Activated B cell treated with CpG ODN at 0.5 μM for 24 hours (primary cell): ENCODE results near the gene DNAJC25. TPM values are rescaled to one million over a fixed set of nuclear protein-coding genes. Genes with fewer than 3 reads are reported as not detected.

Experiments used
- ATAC-seq: fragments of 200-7000 bp; cut with Tn5 transposase; one replicate; pipeline ENCODE4 v1.10.0; 2021; ENCODE audit warnings: low read depth, mild to moderate bottlenecking, moderate library complexity
- CTCF ChIA-PET: fragments of 350-600 bp; sonication (Branson Sonifier 250); formaldehyde crosslinking; loops from one replicate; lab custom pipeline; 2021; ENCODE audit warnings: antibody characterized with exemption; lab: Charles Lee
- POLR2A ChIA-PET: fragments of 350-600 bp; sonication (Branson Sonifier 250); formaldehyde crosslinking; loops from one replicate; lab custom pipeline; 2021; ENCODE audit warnings: antibody characterized with exemption; lab: Charles Lee
- DNase-seq: peaks from one replicate; pipeline ENCODE4 v3.0.0; 2022
- H3K27ac Mint-ChIP-seq: one replicate; pipeline ENCODE4 v1.8.0; 2020; ENCODE audit warnings: mixed read lengths
- H3K27me3 Mint-ChIP-seq: one replicate; pipeline ENCODE4 v1.8.0; 2021; ENCODE audit warnings: mixed read lengths
- H3K36me3 Mint-ChIP-seq: one replicate; pipeline ENCODE4 v1.8.0; 2021; ENCODE audit warnings: low read depth, mixed read lengths
- H3K4me1 Mint-ChIP-seq: one replicate; pipeline ENCODE4 v1.8.0; 2021; ENCODE audit warnings: mixed read lengths
- H3K4me3 Mint-ChIP-seq: one replicate; pipeline ENCODE4 v1.8.0; 2020; ENCODE audit warnings: mild to moderate bottlenecking, mixed read lengths
- H3K9me3 Mint-ChIP-seq: one replicate; pipeline ENCODE4 v1.8.0; 2020; ENCODE audit warnings: mixed read lengths
- intact Hi-C: fragments of 100-400 bp; cut with micrococcal nuclease; formaldehyde crosslinking; loops from one replicate; pipeline ENCODE4 v1.15.1; 2024
- total RNA-seq: library from RNA; stranded (reverse); gene quantifications from 2 replicates; pipeline ENCODE4 v1.2.3, GENCODE V29; 2022
- TF ChIP-seq, protein P1 (sequence below): fragments of 200-600 bp; IDR thresholded peaks from one replicate; pipeline ENCODE4 v1.8.0; 2022; ENCODE audit warnings: antibody characterized with exemption, mild to moderate bottlenecking

DNAJC25 gene
- total RNA-seq, 1 donor from 2014 or later = 4.3 TPM

DNA sequence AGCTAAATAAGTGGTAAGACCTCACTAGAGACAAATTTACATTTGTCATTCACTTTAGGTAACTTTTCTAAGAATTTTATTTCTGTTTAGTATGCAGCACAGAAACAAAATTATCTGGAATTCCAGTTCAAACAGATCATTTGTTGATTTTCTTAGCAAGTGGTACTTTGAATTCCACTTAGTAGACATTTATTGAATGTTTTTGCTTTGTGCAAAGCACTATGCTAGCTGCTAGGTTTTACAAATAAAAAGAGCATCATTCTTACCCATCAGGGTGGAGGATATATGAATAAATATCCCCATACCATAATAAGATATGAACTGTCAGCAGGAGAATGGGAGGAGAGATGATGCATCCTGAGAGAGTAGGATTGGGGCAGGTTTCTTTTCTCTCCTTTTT is 65.7 kb downstream of the DNAJC25 start:
- Mint-ChIP-seq H3K27ac (no peak overlapping the region), H3K36me3 (peaks cover 3% of the 10 kb centered on the region), H3K4me3 (no peak overlapping the region), H3K4me1 (no peaks in the 10 kb centered on the region), H3K9me3 (no peaks in the 10 kb centered on the region), H3K27me3 (no peaks in the 10 kb centered on the region)
- POLR2A ChIA-PET = no interaction called here
- ATAC-seq = no peak
- intact Hi-C loops = no loop called here
- CTCF ChIA-PET = no interaction called here
- DNase-seq = no peak
- TF ChIP-seq, protein P1, sequence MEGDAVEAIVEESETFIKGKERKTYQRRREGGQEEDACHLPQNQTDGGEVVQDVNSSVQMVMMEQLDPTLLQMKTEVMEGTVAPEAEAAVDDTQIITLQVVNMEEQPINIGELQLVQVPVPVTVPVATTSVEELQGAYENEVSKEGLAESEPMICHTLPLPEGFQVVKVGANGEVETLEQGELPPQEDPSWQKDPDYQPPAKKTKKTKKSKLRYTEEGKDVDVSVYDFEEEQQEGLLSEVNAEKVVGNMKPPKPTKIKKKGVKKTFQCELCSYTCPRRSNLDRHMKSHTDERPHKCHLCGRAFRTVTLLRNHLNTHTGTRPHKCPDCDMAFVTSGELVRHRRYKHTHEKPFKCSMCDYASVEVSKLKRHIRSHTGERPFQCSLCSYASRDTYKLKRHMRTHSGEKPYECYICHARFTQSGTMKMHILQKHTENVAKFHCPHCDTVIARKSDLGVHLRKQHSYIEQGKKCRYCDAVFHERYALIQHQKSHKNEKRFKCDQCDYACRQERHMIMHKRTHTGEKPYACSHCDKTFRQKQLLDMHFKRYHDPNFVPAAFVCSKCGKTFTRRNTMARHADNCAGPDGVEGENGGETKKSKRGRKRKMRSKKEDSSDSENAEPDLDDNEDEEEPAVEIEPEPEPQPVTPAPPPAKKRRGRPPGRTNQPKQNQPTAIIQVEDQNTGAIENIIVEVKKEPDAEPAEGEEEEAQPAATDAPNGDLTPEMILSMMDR = no peak

DNA sequence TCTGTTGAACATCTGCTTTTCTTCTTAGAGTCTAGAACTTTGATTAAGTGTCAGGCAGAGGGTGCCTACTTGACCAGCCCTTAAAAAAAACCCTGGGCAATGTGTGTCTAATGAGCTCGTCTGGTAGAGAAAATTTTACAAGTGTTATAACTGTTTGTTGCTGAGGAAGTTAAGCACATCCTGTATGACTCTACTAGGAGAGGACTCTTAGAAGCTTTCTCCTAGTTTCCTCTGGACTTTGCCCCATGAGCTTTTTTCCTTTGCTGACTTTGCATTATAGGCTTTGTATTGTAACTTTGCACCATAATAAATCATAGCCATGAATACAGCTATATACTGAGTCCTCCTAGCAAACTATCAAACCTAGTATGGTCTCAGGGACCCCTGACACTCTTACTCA is 69.6 kb downstream of the DNAJC25 start:
- peaks cover 3% of the 10 kb centered on the region for H3K36me3 Mint-ChIP-seq
- DNase-seq (no peak), ATAC-seq (no peak)
- H3K9me3 Mint-ChIP-seq = no peaks in the 10 kb centered on the region
- H3K27me3 Mint-ChIP-seq = no peaks in the 10 kb centered on the region
- intact Hi-C loops = no loop called here
- CTCF ChIA-PET = no interaction called here
- TF ChIP-seq, protein P1 = no peak
- no peak overlapping the region for H3K27ac Mint-ChIP-seq
- H3K4me1 Mint-ChIP-seq = no peaks in the 10 kb centered on the region
- POLR2A ChIA-PET = no interaction called here
- no peak overlapping the region for H3K4me3 Mint-ChIP-seq

Other genes starting within 250 kb of the DNAJC25 start
- 74.2 and 81.9 TPM in 2 replicates for gene ECPAS, start 147.0 kb upstream of the DNAJC25 start, total RNA-seq
- gene ZNF483, start 106.2 kb upstream of the DNAJC25 start, total RNA-seq = 1.4 and 2.7 TPM in 2 replicates
- 0.24 and 0.35 TPM in 2 replicates for gene PTGR1, start 31.7 kb upstream of the DNAJC25 start, total RNA-seq
- gene GNG10, start 30.3 kb downstream of the DNAJC25 start, total RNA-seq = 9.3 and 10.2 TPM in 2 replicates
- gene SHOC1, start 163.6 kb downstream of the DNAJC25 start, total RNA-seq = not detected in 2 replicates